Measurements from ENCODE around the gene FAM241A. TPM values are rescaled to one million over a fixed set of nuclear protein-coding genes. Genes with fewer than 3 reads are reported as not detected.
A peak's percentile ranks its signal among the peaks of the same experiment; 100 is the strongest.
"Not testable (repeated sequence)": the region's sequence is repeated elsewhere in the genome, so short reads cannot be mapped to it uniquely, and the experiment has no call there.

FAM241A gene
- total RNA-seq, result 1 to 10 TPM; 1.9 to 2.0 TPM

GRCh38 chr4:112145326-112145789 is at the start of gene FAM241A:
Gene FAM241A, plus strand, starts transcription at chr4:112145454. Its CDS starts 127 bp downstream, at chr4:112145581.
- Mint-ChIP-seq H3K4me1 (peaks cover 30% of the 10 kb centered on the region), H3K9me3 (no peaks in the 10 kb centered on the region), H3K27me3 (no peaks in the 10 kb centered on the region), H3K36me3 (no peaks in the 10 kb centered on the region), H3K27ac (peak within 1 kb of the TSS; percentile 91), H3K4me3 (peak within 1 kb of the TSS; percentile 96)
- ATAC-seq (ENCODE audit: low read depth) (peak; percentile 94), DNase-seq (peak; percentile 94)
- POLR2A ChIA-PET, result interaction anchor here (1.1 to 1.7 kb wide), 3 partner anchors 44 to 141 kb away, joined by 4 to 8 read pairs (median 8); partner anchors contain the start of genes AP1AR and TIFA

- POLR2A ChIA-PET, result no interaction called here
These were observed 46.3 kb upstream of the FAM241A start for GRCh38 chr4:112098841-112099530.

GRCh38 chr4:112099701-112100297 is 45.5 kb upstream of the FAM241A start:
- peak; percentile 54 for ATAC-seq (ENCODE audit: low read depth)
- H3K4me1 Mint-ChIP-seq, result peaks cover 15% of the 10 kb centered on the region
- no peak overlapping the region for H3K27ac Mint-ChIP-seq
- no peak for DNase-seq
- no peak overlapping the region for H3K4me3 Mint-ChIP-seq
- POLR2A ChIA-PET, result no interaction called here
- H3K36me3 Mint-ChIP-seq, result no peaks in the 10 kb centered on the region
- H3K27me3 Mint-ChIP-seq, result peaks cover 20% of the 10 kb centered on the region
- H3K9me3 Mint-ChIP-seq, result no peaks in the 10 kb centered on the region

More at GRCh38 chr4:112098841-112099530, 46.3 kb upstream of the FAM241A start:
- DNase-seq, result no peak
- H3K9me3 Mint-ChIP-seq, result no peaks in the 10 kb centered on the region
- H3K4me1 Mint-ChIP-seq, result peaks cover 15% of the 10 kb centered on the region
- peaks cover 27% of the 10 kb centered on the region for H3K27me3 Mint-ChIP-seq
- H3K36me3 Mint-ChIP-seq, result no peaks in the 10 kb centered on the region
- no peak overlapping the region for H3K27ac Mint-ChIP-seq
- ATAC-seq (ENCODE audit: low read depth), result no peak
- H3K4me3 Mint-ChIP-seq, result no peak overlapping the region

- H3K36me3 Mint-ChIP-seq, result no peaks in the 10 kb centered on the region
- POLR2A ChIA-PET, result interaction anchor here (0.7 kb wide), 2 partner anchors 132 to 286 kb away, joined by 3 read pairs; no protein-coding TSS in a partner anchor
- H3K27me3 Mint-ChIP-seq, result peaks cover 6% of the 10 kb centered on the region
- DNase-seq (no peak), ATAC-seq (ENCODE audit: low read depth) (no peak)
- H3K27ac Mint-ChIP-seq, result no peak overlapping the region
- no peak overlapping the region for H3K4me3 Mint-ChIP-seq
- H3K4me1 Mint-ChIP-seq, result peaks cover 15% of the 10 kb centered on the region
- H3K9me3 Mint-ChIP-seq, result no peaks in the 10 kb centered on the region
These were observed 42.3 kb upstream of the FAM241A start for GRCh38 chr4:112102875-112103370.

DNA sequence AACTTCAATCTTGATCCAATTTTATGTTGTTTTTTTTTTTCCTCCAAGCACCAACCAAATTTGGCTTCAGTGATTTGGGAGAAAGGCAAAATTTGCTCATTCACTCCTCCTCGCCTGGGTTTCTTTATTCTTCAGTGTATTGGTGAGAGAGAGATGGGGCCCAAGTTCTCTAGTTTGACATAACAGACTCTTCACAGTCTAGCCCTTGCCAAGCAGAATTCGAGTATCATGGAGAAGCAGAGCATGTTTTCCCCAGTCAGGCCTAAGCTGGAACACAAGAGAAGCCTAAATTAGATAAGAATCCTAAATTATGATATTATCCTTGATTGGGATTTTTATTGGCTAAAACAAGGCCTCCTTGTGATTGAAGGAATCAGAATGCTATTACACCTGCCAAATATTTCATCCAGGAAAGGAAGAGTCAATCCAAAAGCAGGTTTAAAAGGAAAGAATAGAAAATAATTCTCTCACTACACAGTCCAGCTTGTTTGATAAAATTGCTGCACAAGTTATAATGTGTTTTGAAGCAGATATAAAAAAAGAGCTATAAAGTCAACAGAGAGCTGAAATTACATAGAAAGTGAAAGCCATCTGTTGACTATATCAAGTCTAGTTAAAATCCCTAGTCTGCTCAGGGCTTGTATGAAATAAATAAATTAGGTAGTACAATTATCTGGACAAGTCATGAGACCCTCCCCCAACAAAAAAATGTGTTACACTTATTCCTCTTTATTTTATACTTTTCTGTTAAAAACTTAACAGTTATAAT is 39.9 kb upstream of the FAM241A start:
- H3K4me1 Mint-ChIP-seq, result peaks cover 19% of the 10 kb centered on the region
- ATAC-seq (ENCODE audit: low read depth), result no peak
- H3K9me3 Mint-ChIP-seq, result no peaks in the 10 kb centered on the region
- no peaks in the 10 kb centered on the region for H3K27me3 Mint-ChIP-seq
- no peak overlapping the region for H3K27ac Mint-ChIP-seq
- H3K4me3 Mint-ChIP-seq, result no peak overlapping the region
- POLR2A ChIA-PET, result no interaction called here
- DNase-seq, result no peak
- no peaks in the 10 kb centered on the region for H3K36me3 Mint-ChIP-seq

DNA sequence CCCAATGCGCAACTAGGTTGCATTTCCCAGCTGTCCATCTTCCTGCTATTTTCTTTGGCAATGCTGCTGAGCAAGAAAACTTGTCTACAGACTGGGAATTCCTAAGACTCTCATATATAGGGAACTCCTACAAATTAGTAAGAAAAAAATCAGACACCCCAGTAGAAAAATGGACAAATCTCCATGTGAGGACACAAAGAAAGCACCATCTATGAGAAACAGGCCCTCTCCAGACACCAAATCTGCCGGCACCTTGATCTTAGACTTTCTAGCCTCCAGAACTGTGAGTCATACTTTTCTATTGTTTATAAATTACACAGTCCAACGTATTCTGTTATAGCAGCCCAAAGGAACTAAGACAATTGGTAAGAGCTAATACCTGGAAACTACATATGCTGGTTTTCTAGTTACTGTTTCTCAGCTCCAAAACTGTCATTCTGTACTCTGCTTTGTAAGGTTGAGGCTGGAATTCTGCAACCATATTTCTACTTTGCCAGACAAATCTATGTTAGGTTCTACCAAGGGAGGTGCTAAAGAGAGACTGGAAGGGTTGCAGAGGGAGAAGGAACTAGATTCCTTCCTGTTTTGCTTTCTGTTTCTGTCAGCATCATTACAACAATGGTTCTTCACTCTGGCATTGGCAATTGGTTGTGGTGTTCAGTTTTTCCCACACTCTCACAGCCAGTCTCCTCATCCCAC is 35.7 kb upstream of the FAM241A start:
- peak overlapping the region; percentile 51 for H3K4me3 Mint-ChIP-seq
- H3K27me3 Mint-ChIP-seq, result no peaks in the 10 kb centered on the region
- POLR2A ChIA-PET, result no interaction called here
- ATAC-seq (ENCODE audit: low read depth), result peak; percentile 63
- no peaks in the 10 kb centered on the region for H3K36me3 Mint-ChIP-seq
- H3K9me3 Mint-ChIP-seq, result no peaks in the 10 kb centered on the region
- no peak for DNase-seq
- peaks cover 10% of the 10 kb centered on the region for H3K4me1 Mint-ChIP-seq
- peak overlapping the region; percentile 72 for H3K27ac Mint-ChIP-seq

DNA sequence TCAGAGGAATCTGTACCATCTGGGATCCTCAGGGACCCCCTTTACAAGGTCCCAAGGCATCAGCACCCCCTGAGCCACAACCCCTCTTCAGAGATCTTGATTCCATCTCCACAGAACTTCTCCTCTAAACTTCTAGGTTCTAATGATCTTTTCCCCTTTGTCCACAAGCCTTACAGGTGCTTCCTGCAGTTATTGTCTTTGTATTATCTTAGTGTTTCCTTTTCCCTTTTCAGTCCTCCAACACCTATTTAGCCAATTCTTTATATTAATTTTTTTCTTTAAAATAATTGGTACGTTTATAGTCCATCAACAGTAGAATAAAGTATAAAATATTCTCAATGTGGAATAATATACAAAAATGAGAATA is 35.2 kb upstream of the FAM241A start:
- Mint-ChIP-seq H3K4me3 (peak overlapping the region; percentile 51), H3K9me3 (no peaks in the 10 kb centered on the region), H3K27ac (peak overlapping the region; percentile 72), H3K4me1 (peaks cover 10% of the 10 kb centered on the region), H3K36me3 (no peaks in the 10 kb centered on the region), H3K27me3 (no peaks in the 10 kb centered on the region)
- POLR2A ChIA-PET, result no interaction called here
- ATAC-seq (ENCODE audit: low read depth) (no peak), DNase-seq (no peak)

- DNase-seq (no peak), ATAC-seq (ENCODE audit: low read depth) (no peak)
- Mint-ChIP-seq H3K27me3 (no peaks in the 10 kb centered on the region), H3K4me3 (no peak overlapping the region), H3K27ac (no peak overlapping the region), H3K4me1 (peaks cover 10% of the 10 kb centered on the region), H3K9me3 (no peaks in the 10 kb centered on the region), H3K36me3 (no peaks in the 10 kb centered on the region)
- POLR2A ChIA-PET, result no interaction called here
These were observed 33.9 kb upstream of the FAM241A start for GRCh38 chr4:112111306-112111705.

DNA sequence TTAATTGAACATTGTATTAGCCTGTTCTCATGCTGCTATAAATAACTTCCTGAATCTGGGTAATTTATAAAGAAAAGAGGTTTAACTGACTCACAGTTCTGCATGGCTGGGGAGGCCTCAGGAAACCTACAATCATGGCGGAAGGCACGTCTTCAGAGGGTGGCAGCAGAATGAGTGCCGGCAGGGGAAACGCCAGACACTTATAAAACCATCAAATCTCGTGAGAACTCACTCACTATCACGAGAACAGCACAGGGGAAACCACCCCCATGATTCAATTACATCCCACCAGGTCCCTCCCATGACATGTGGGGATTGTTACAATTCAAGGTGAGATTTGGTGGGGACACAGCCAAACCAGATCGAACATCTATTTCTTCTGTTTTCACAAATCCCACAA is 33.2 kb upstream of the FAM241A start:
- H3K27ac Mint-ChIP-seq; H3K4me3 Mint-ChIP-seq; POLR2A ChIA-PET; H3K27me3 Mint-ChIP-seq; DNase-seq; H3K9me3 Mint-ChIP-seq; ATAC-seq (ENCODE audit: low read depth); H3K36me3 Mint-ChIP-seq; H3K4me1 Mint-ChIP-seq: not testable (repeated sequence)

GRCh38 chr4:112112590-112113170 is 32.6 kb upstream of the FAM241A start:
- no peaks in the 10 kb centered on the region for H3K9me3 Mint-ChIP-seq
- no peak overlapping the region for H3K4me3 Mint-ChIP-seq
- POLR2A ChIA-PET, result no interaction called here
- DNase-seq, result no peak
- no peak overlapping the region for H3K27ac Mint-ChIP-seq
- H3K4me1 Mint-ChIP-seq, result peaks cover 10% of the 10 kb centered on the region
- no peaks in the 10 kb centered on the region for H3K36me3 Mint-ChIP-seq
- H3K27me3 Mint-ChIP-seq, result no peaks in the 10 kb centered on the region
- no peak for ATAC-seq (ENCODE audit: low read depth)

DNA sequence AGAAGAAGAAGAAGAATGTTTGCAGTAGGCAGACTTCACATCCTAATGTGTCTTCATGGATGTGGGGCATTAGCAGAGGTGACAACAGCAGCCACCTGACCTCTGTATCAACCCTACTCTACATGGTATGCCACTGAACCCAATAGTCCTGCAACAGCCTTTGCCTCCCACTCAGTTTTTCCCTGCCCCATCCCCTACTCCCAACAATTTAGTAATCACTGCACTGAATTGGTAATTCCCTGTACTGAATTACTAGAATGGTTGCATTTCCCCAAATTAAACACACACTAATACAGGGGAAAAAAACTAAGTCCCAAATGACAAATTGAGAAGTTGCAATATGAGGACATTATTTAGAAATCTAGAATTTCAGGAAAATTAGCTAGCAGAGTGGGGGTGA is 31.4 kb upstream of the FAM241A start:
- Mint-ChIP-seq H3K4me1 (peaks cover 12% of the 10 kb centered on the region), H3K27me3 (no peaks in the 10 kb centered on the region), H3K27ac (no peak overlapping the region), H3K9me3 (no peaks in the 10 kb centered on the region), H3K36me3 (no peaks in the 10 kb centered on the region), H3K4me3 (no peak overlapping the region)
- ATAC-seq (ENCODE audit: low read depth) (no peak), DNase-seq (no peak)
- POLR2A ChIA-PET, result no interaction called here

GRCh38 chr4:112114452-112114851 is 30.8 kb upstream of the FAM241A start:
- Mint-ChIP-seq H3K36me3 (peaks cover 2% of the 10 kb centered on the region), H3K9me3 (peaks cover 1% of the 10 kb centered on the region), H3K4me1 (peaks cover 12% of the 10 kb centered on the region), H3K4me3 (no peak overlapping the region), H3K27ac (no peak overlapping the region), H3K27me3 (no peaks in the 10 kb centered on the region)
- no peak for DNase-seq
- ATAC-seq (ENCODE audit: low read depth), result no peak
- POLR2A ChIA-PET, result no interaction called here
